Stimulated activated CD8-positive, alpha-beta memory T cell treated with anti-CD3 and anti-CD28 coated beads, Interleukin-12 subunit alpha, Interleukin-12 subunit beta, amount 100 ng/mL, for 24 hours (primary cell): Measurements from ENCODE around the gene BUB1.
"Not testable (repeated sequence)": the region's sequence is repeated elsewhere in the genome, so short reads cannot be mapped to it uniquely, and the experiment has no call there.

Experiments used
- DNase-seq: peaks from one replicate; pipeline ENCODE4 v3.0.0-alpha.2; 2020; ENCODE audit errors: extremely low read depth

Gene BUB1

GRCh38 chr2:110690083-110690965 lies 12.5 kb upstream of the BUB1 start:
- no peak for DNase-seq

GRCh38 chr2:110688594-110689091 lies 10.8 kb upstream of the BUB1 start:
- DNase-seq, result no peak

- not testable (repeated sequence) for DNase-seq
Measured at GRCh38 chr2:110687775-110688484, 10.1 kb upstream of the BUB1 start.

- no peak for DNase-seq
Measured at GRCh38 chr2:110682872-110683271, 5.0 kb upstream of the BUB1 start.

GRCh38 chr2:110682267-110682666 lies 4.4 kb upstream of the BUB1 start:
- DNase-seq, result no peak

GRCh38 chr2:110680709-110681108 lies 2.8 kb upstream of the BUB1 start:
- DNase-seq, result no peak

- DNase-seq, result no peak
Measured at GRCh38 chr2:110679865-110680264, 2.0 kb upstream of the BUB1 start.

- no peak for DNase-seq
Measured at GRCh38 chr2:110679337-110679707, 1.5 kb upstream of the BUB1 start.

- no peak for DNase-seq
Measured at GRCh38 chr2:110678457-110679336, 834 bp upstream of the BUB1 start.

- DNase-seq, result no peak
Measured at GRCh38 chr2:110677080-110677479, 783 bp downstream of the BUB1 start.

GRCh38 chr2:110675679-110676078 lies 2.2 kb downstream of the BUB1 start:
- no peak for DNase-seq

- no peak for DNase-seq
Measured at GRCh38 chr2:110674620-110675555, 3.0 kb downstream of the BUB1 start.

- no peak for DNase-seq
Measured at GRCh38 chr2:110673201-110673600, 4.7 kb downstream of the BUB1 start.

- no peak for DNase-seq
Measured at GRCh38 chr2:110670826-110671225, 7.0 kb downstream of the BUB1 start.

GRCh38 chr2:110669079-110669478 lies 8.8 kb downstream of the BUB1 start:
- DNase-seq, result no peak

- DNase-seq, result no peak
Measured at GRCh38 chr2:110667071-110667470, 10.8 kb downstream of the BUB1 start.

- DNase-seq, result no peak
Measured at GRCh38 chr2:110664135-110664534, 13.7 kb downstream of the BUB1 start.

- DNase-seq, result no peak
Measured at GRCh38 chr2:110662560-110662959, 15.3 kb downstream of the BUB1 start.

- no peak for DNase-seq
Measured at GRCh38 chr2:110660558-110660957, 17.3 kb downstream of the BUB1 start.

- DNase-seq, result no peak
Measured at GRCh38 chr2:110659248-110659647, 18.6 kb downstream of the BUB1 start.
